Kidney epithelial cell (primary cell): ENCODE results near the gene TYROBP. TPM values are rescaled to one million over a fixed set of nuclear protein-coding genes. Genes with fewer than 3 reads are reported as not detected.
"Not testable (repeated sequence)": the region's sequence is repeated elsewhere in the genome, so short reads cannot be mapped to it uniquely, and the experiment has no call there.

Experiments
- DNase-seq: peaks from one replicate; pipeline ENCODE4 v3.0.0-alpha.2; 2010; ENCODE audit warnings: low read depth
- H3K27me3 ChIP-seq: 2 replicates; pipeline ENCODE4 v1.6.0; 2011; ENCODE audit warnings: low read length; ENCODE audit not compliant: control insufficient read depth, insufficient read depth
- H3K36me3 ChIP-seq: 2 replicates; pipeline ENCODE4 v1.5.1; 2011; ENCODE audit warnings: low read length; ENCODE audit not compliant: control insufficient read depth, insufficient read depth
- H3K4me3 ChIP-seq: 2 replicates; pipeline ENCODE4 v1.5.1; 2011; ENCODE audit warnings: low read depth, mild to moderate bottlenecking, control low read depth, low read length
- CTCF ChIP-seq: IDR thresholded peaks from 2 replicates; pipeline ENCODE4 v1.5.1; 2011; ENCODE audit warnings: mild to moderate bottlenecking, moderate library complexity, low read length, control low read depth, inconsistent platforms; ENCODE audit not compliant: insufficient read depth, poor library complexity, severe bottlenecking
- total RNA-seq: library from RNA; depleted of rRNA; stranded (reverse); fragments of >200 nt; gene quantifications from 2 replicates; pipeline ENCODE4 v1.2.3, GENCODE V29; 2015

The TYROBP gene
- total RNA-seq, 1 donor from 2014 or later: not detected

- no peaks in the 10 kb centered on the region for H3K36me3 ChIP-seq
- TF ChIP-seq CTCF: no peak
- peak; percentile 68 for DNase-seq
- H3K4me3 ChIP-seq: no peak overlapping the region
- no peaks in the 10 kb centered on the region for H3K27me3 ChIP-seq
Measured at GRCh38 chr19:35911790-35912189, 3.7 kb upstream of the TYROBP start.

GRCh38 chr19:35911173-35911572 lies 3.1 kb upstream of the TYROBP start:
- no peak overlapping the region for H3K4me3 ChIP-seq
- no peak for TF ChIP-seq CTCF
- DNase-seq: no peak
- no peaks in the 10 kb centered on the region for H3K36me3 ChIP-seq
- H3K27me3 ChIP-seq: no peaks in the 10 kb centered on the region

GRCh38 chr19:35910355-35910754 lies 2.3 kb upstream of the TYROBP start:
- not testable (repeated sequence) for H3K4me3 ChIP-seq, H3K27me3 ChIP-seq, DNase-seq, H3K36me3 ChIP-seq

GRCh38 chr19:35909684-35910035 lies 1.6 kb upstream of the TYROBP start:
- TF ChIP-seq CTCF: no peak
- no peak for DNase-seq
- no peak overlapping the region for H3K4me3 ChIP-seq

GRCh38 chr19:35908973-35909683 lies 1.0 kb upstream of the TYROBP start:
- no peak for TF ChIP-seq CTCF
- no peak overlapping the region for H3K4me3 ChIP-seq
- no peaks in the 10 kb centered on the region for H3K27me3 ChIP-seq
- no peaks in the 10 kb centered on the region for H3K36me3 ChIP-seq
- DNase-seq: no peak

More at GRCh38 chr19:35909684-35910035, 1.6 kb upstream of the TYROBP start:
- H3K36me3 ChIP-seq: no peaks in the 10 kb centered on the region
- no peaks in the 10 kb centered on the region for H3K27me3 ChIP-seq

- Histone ChIP-seq H3K27me3 (no peaks in the 10 kb centered on the region), H3K4me3 (no peak overlapping the region), H3K36me3 (no peaks in the 10 kb centered on the region)
- DNase-seq: no peak
- no peak for TF ChIP-seq CTCF
Measured at GRCh38 chr19:35907377-35907745, 734 bp downstream of the TYROBP start.
